CD4-positive, alpha-beta T cell treated with Interleukin-15 for 1 hour (primary cell): ENCODE measurements around the gene SH3RF3.

ENCODE experiments used
- DNase-seq: peaks from one replicate; pipeline ENCODE4 v3.0.0-alpha.2; 2020

Gene SH3RF3

GRCh38 chr2:109423556-109424359, 294.8 kb downstream of the SH3RF3 start:
- no peak for DNase-seq

- no peak for DNase-seq
These were observed 296.4 kb downstream of the SH3RF3 start for GRCh38 chr2:109425411-109425810.

GRCh38 chr2:109427661-109428091, 298.7 kb downstream of the SH3RF3 start:
- no peak for DNase-seq

- no peak for DNase-seq
These were observed 299.3 kb downstream of the SH3RF3 start for GRCh38 chr2:109428281-109428680.

GRCh38 chr2:109428841-109429566, 300.0 kb downstream of the SH3RF3 start:
- no peak for DNase-seq

- DNase-seq, result no peak
These were observed 300.7 kb downstream of the SH3RF3 start for GRCh38 chr2:109429567-109430328.

- no peak for DNase-seq
These were observed 301.3 kb downstream of the SH3RF3 start for GRCh38 chr2:109430329-109430636.

- no peak for DNase-seq
These were observed 303.4 kb downstream of the SH3RF3 start for GRCh38 chr2:109432421-109432820.

- DNase-seq, result peak; percentile 7
These were observed 304.5 kb downstream of the SH3RF3 start for GRCh38 chr2:109433486-109433885.

GRCh38 chr2:109433926-109434325, 304.9 kb downstream of the SH3RF3 start:
- no peak for DNase-seq

GRCh38 chr2:109434351-109434750, 305.3 kb downstream of the SH3RF3 start:
- DNase-seq, result no peak

GRCh38 chr2:109435066-109435690, 306.2 kb downstream of the SH3RF3 start:
- no peak for DNase-seq

GRCh38 chr2:109435901-109436598, 307.0 kb downstream of the SH3RF3 start:
- peak; percentile 9 for DNase-seq

GRCh38 chr2:109436610-109437225, 307.7 kb downstream of the SH3RF3 start:
- DNase-seq, result peak; percentile 12

- DNase-seq, result no peak
These were observed 308.5 kb downstream of the SH3RF3 start for GRCh38 chr2:109437325-109438090.

- no peak for DNase-seq
These were observed 309.1 kb downstream of the SH3RF3 start for GRCh38 chr2:109438146-109438545.

- DNase-seq, result no peak
These were observed 309.9 kb downstream of the SH3RF3 start for GRCh38 chr2:109438773-109439389.

- DNase-seq, result no peak
These were observed 310.4 kb downstream of the SH3RF3 start for GRCh38 chr2:109439390-109439786.

- no peak for DNase-seq
These were observed 311.0 kb downstream of the SH3RF3 start for GRCh38 chr2:109439986-109440385.

GRCh38 chr2:109440499-109441156, 311.6 kb downstream of the SH3RF3 start:
- no peak for DNase-seq
